ENCODE results near the gene ZNF646. TPM values are rescaled to one million over a fixed set of nuclear protein-coding genes. Genes with fewer than 3 reads are reported as not detected.

ZNF646 gene
- polyA plus RNA-seq, 1 donor = 12.4 TPM

- DNase-seq = no peak
- Histone ChIP-seq H3K27me3 (ENCODE audit: control insufficient read depth, insufficient read depth, low read length) (no peaks in the 10 kb centered on the region), H3K36me3 (ENCODE audit: control insufficient read depth, insufficient read depth, low read length) (peaks cover 52% of the 10 kb centered on the region), H3K27ac (ENCODE audit: low read length) (no peak overlapping the region), H3K9me3 (ENCODE audit: control insufficient read depth, low read depth, low read length) (peaks cover 2% of the 10 kb centered on the region), H3K4me3 (ENCODE audit: low read length) (no peak overlapping the region), H3K4me1 (ENCODE audit: control insufficient read depth, insufficient read depth, low read length) (peaks cover 5% of the 10 kb centered on the region)
- no CpG with 5 or more reads among the region's 2 CpGs for WGBS (ENCODE audit: insufficient coverage, low lambda C conversion rate)
These were observed 37.5 kb upstream of the ZNF646 start for GRCh38 chr16:31036691-31037090.

GRCh38 chr16:31038993-31039392 lies 35.2 kb upstream of the ZNF646 start:
- Histone ChIP-seq H3K36me3 (ENCODE audit: control insufficient read depth, insufficient read depth, low read length) (peaks cover 52% of the 10 kb centered on the region), H3K27ac (ENCODE audit: low read length) (no peak overlapping the region), H3K9me3 (ENCODE audit: control insufficient read depth, low read depth, low read length) (no peaks in the 10 kb centered on the region), H3K4me3 (ENCODE audit: low read length) (no peak overlapping the region), H3K4me1 (ENCODE audit: control insufficient read depth, insufficient read depth, low read length) (peaks cover 16% of the 10 kb centered on the region), H3K27me3 (ENCODE audit: control insufficient read depth, insufficient read depth, low read length) (no peaks in the 10 kb centered on the region)
- no peak for DNase-seq
- WGBS (ENCODE audit: insufficient coverage, low lambda C conversion rate) = no CpG with 5 or more reads among the region's 2 CpGs

GRCh38 chr16:31042866-31043265 lies 31.4 kb upstream of the ZNF646 start:
- no peak overlapping the region for H3K4me3 ChIP-seq (ENCODE audit: low read length)
- H3K27ac ChIP-seq (ENCODE audit: low read length) = no peak overlapping the region
- no peak for DNase-seq
- no peaks in the 10 kb centered on the region for H3K9me3 ChIP-seq (ENCODE audit: control insufficient read depth, low read depth, low read length)
- no CpG with 5 or more reads among the region's 10 CpGs for WGBS (ENCODE audit: insufficient coverage, low lambda C conversion rate)
- H3K4me1 ChIP-seq (ENCODE audit: control insufficient read depth, insufficient read depth, low read length) = peaks cover 16% of the 10 kb centered on the region
- peaks cover 27% of the 10 kb centered on the region for H3K36me3 ChIP-seq (ENCODE audit: control insufficient read depth, insufficient read depth, low read length)
- no peaks in the 10 kb centered on the region for H3K27me3 ChIP-seq (ENCODE audit: control insufficient read depth, insufficient read depth, low read length)

- H3K4me3 ChIP-seq (ENCODE audit: low read length) = no peak overlapping the region
- peaks cover 22% of the 10 kb centered on the region for H3K36me3 ChIP-seq (ENCODE audit: control insufficient read depth, insufficient read depth, low read length)
- H3K9me3 ChIP-seq (ENCODE audit: control insufficient read depth, low read depth, low read length) = no peaks in the 10 kb centered on the region
- no peak overlapping the region for H3K27ac ChIP-seq (ENCODE audit: low read length)
- no peaks in the 10 kb centered on the region for H3K27me3 ChIP-seq (ENCODE audit: control insufficient read depth, insufficient read depth, low read length)
- DNase-seq = no peak
- peaks cover 16% of the 10 kb centered on the region for H3K4me1 ChIP-seq (ENCODE audit: control insufficient read depth, insufficient read depth, low read length)
- no CpG with 5 or more reads among the region's 1 CpG for WGBS (ENCODE audit: insufficient coverage, low lambda C conversion rate)
These were observed 30.9 kb upstream of the ZNF646 start for GRCh38 chr16:31043352-31043751.

- Histone ChIP-seq H3K4me3 (ENCODE audit: low read length) (no peak overlapping the region), H3K9me3 (ENCODE audit: control insufficient read depth, low read depth, low read length) (no peaks in the 10 kb centered on the region), H3K27me3 (ENCODE audit: control insufficient read depth, insufficient read depth, low read length) (no peaks in the 10 kb centered on the region), H3K4me1 (ENCODE audit: control insufficient read depth, insufficient read depth, low read length) (peaks cover 16% of the 10 kb centered on the region), H3K36me3 (ENCODE audit: control insufficient read depth, insufficient read depth, low read length) (peaks cover 16% of the 10 kb centered on the region), H3K27ac (ENCODE audit: low read length) (peak overlapping the region; percentile 16)
- DNase-seq = peak; percentile 60 to 66
- no CpG with 5 or more reads among the region's 4 CpGs for WGBS (ENCODE audit: insufficient coverage, low lambda C conversion rate)
These were observed 30.2 kb upstream of the ZNF646 start for GRCh38 chr16:31043898-31044481.

- no peaks in the 10 kb centered on the region for H3K36me3 ChIP-seq (ENCODE audit: control insufficient read depth, insufficient read depth, low read length)
- WGBS (ENCODE audit: insufficient coverage, low lambda C conversion rate) = 100% methylated on average over 1 of the region's 10 CpGs
These were observed 23.8 kb upstream of the ZNF646 start for GRCh38 chr16:31050280-31051030.

GRCh38 chr16:31052114-31052513 lies 22.1 kb upstream of the ZNF646 start:
- Histone ChIP-seq H3K4me3 (ENCODE audit: low read length) (no peak overlapping the region), H3K4me1 (ENCODE audit: control insufficient read depth, insufficient read depth, low read length) (no peaks in the 10 kb centered on the region), H3K9me3 (ENCODE audit: control insufficient read depth, low read depth, low read length) (no peaks in the 10 kb centered on the region), H3K27me3 (ENCODE audit: control insufficient read depth, insufficient read depth, low read length) (no peaks in the 10 kb centered on the region), H3K27ac (ENCODE audit: low read length) (no peak overlapping the region), H3K36me3 (ENCODE audit: control insufficient read depth, insufficient read depth, low read length) (no peaks in the 10 kb centered on the region)
- DNase-seq = peak; percentile 85 to 87
- WGBS (ENCODE audit: insufficient coverage, low lambda C conversion rate) = no CpG with 5 or more reads among the region's 2 CpGs

More at GRCh38 chr16:31050280-31051030, 23.8 kb upstream of the ZNF646 start:
- DNase-seq = no peak
- no peak overlapping the region for H3K4me3 ChIP-seq (ENCODE audit: low read length)
- no peaks in the 10 kb centered on the region for H3K4me1 ChIP-seq (ENCODE audit: control insufficient read depth, insufficient read depth, low read length)
- H3K27me3 ChIP-seq (ENCODE audit: control insufficient read depth, insufficient read depth, low read length) = no peaks in the 10 kb centered on the region
- no peak overlapping the region for H3K27ac ChIP-seq (ENCODE audit: low read length)
- no peaks in the 10 kb centered on the region for H3K9me3 ChIP-seq (ENCODE audit: control insufficient read depth, low read depth, low read length)

GRCh38 chr16:31055613-31056012 lies 18.6 kb upstream of the ZNF646 start:
- no peak overlapping the region for H3K27ac ChIP-seq (ENCODE audit: low read length)
- no peak overlapping the region for H3K4me3 ChIP-seq (ENCODE audit: low read length)
- no peaks in the 10 kb centered on the region for H3K9me3 ChIP-seq (ENCODE audit: control insufficient read depth, low read depth, low read length)
- no CpG with 5 or more reads among the region's 4 CpGs for WGBS (ENCODE audit: insufficient coverage, low lambda C conversion rate)
- H3K27me3 ChIP-seq (ENCODE audit: control insufficient read depth, insufficient read depth, low read length) = no peaks in the 10 kb centered on the region
- no peak for DNase-seq
- peaks cover 3% of the 10 kb centered on the region for H3K36me3 ChIP-seq (ENCODE audit: control insufficient read depth, insufficient read depth, low read length)
- H3K4me1 ChIP-seq (ENCODE audit: control insufficient read depth, insufficient read depth, low read length) = no peaks in the 10 kb centered on the region

GRCh38 chr16:31061126-31061812 lies 13.0 kb upstream of the ZNF646 start:
- Histone ChIP-seq H3K4me3 (ENCODE audit: low read length) (no peak overlapping the region), H3K27ac (ENCODE audit: low read length) (no peak overlapping the region), H3K27me3 (ENCODE audit: control insufficient read depth, insufficient read depth, low read length) (no peaks in the 10 kb centered on the region), H3K4me1 (ENCODE audit: control insufficient read depth, insufficient read depth, low read length) (no peaks in the 10 kb centered on the region), H3K9me3 (ENCODE audit: control insufficient read depth, low read depth, low read length) (peaks cover 7% of the 10 kb centered on the region), H3K36me3 (ENCODE audit: control insufficient read depth, insufficient read depth, low read length) (peaks cover 26% of the 10 kb centered on the region)
- DNase-seq = no peak
- 100% methylated on average over 1 of the region's 42 CpGs for WGBS (ENCODE audit: insufficient coverage, low lambda C conversion rate)

GRCh38 chr16:31061813-31062440 lies 12.3 kb upstream of the ZNF646 start:
- no peak overlapping the region for H3K4me3 ChIP-seq (ENCODE audit: low read length)
- H3K27ac ChIP-seq (ENCODE audit: low read length) = no peak overlapping the region
- peaks cover 7% of the 10 kb centered on the region for H3K9me3 ChIP-seq (ENCODE audit: control insufficient read depth, low read depth, low read length)
- no peaks in the 10 kb centered on the region for H3K27me3 ChIP-seq (ENCODE audit: control insufficient read depth, insufficient read depth, low read length)
- no peak for DNase-seq
- H3K36me3 ChIP-seq (ENCODE audit: control insufficient read depth, insufficient read depth, low read length) = peaks cover 26% of the 10 kb centered on the region
- 100% methylated on average over 1 of the region's 54 CpGs for WGBS (ENCODE audit: insufficient coverage, low lambda C conversion rate)
- H3K4me1 ChIP-seq (ENCODE audit: control insufficient read depth, insufficient read depth, low read length) = no peaks in the 10 kb centered on the region
